HG03460 (cell line): Measurements from ENCODE around the gene THAP10.
"Not testable (repeated sequence)": the region's sequence is repeated elsewhere in the genome, so short reads cannot be mapped to it uniquely, and the experiment has no call there.

Source experiments
- ATAC-seq: cut with Tn5 transposase; IDR thresholded peaks from one replicate; pipeline ENCODE4 v1.9.1; 2021; ENCODE audit not compliant: unreplicated experiment

THAP10 gene

DNA sequence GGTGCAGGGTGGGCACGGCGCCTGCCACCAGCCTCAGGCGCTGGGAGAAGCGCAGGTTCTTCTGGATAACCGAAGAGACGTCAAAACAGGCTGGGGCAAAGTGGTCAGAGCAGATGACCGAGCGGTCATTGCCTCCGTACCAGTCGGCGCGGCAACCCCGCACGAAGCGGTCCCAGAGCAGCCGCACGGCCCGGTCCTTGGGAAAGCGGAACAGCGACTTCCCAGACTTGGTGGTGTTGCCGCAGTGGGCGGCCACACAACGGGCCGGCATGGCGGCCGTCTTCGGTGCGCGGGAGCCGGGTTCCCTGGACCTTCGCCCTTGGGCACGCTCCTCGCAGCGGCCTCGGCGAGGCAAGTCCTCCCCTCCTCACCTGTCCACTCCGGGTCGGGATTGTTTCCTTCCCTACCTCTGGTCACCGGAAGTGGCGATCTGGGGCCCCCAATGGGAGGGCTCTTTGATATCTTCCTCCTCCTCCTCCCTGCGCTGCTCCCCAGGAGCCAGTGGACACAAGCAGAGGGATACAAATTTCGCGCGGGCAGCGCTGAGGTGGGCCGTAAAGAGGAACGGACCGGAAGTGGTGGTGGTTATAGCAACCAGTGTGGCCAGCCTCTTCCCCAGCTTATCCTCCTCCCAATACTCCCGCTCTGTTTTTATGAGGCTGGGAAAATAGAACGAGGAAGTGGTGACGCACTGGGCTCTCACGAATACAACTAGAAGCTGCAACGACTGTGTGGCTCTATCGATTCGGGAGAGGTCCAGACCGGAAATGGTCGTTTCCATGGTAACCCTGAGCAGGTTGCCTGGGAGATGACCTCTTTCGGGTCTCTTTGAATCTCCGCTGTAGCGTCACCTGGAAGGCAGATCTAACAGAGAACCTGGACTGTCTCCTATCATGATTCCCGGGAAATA lies at the start of gene THAP10, which contains the start of gene LRRC49:
THAP10 (minus strand) TSS at position 432 of the 910 bp plus-strand sequence; CDS start at position 271, 161 bp downstream.
LRRC49 (plus strand) TSS at position 825 of the 910 bp plus-strand sequence; CDS start at position 894, 69 bp downstream.
- peak; percentile 78 for ATAC-seq

DNA sequence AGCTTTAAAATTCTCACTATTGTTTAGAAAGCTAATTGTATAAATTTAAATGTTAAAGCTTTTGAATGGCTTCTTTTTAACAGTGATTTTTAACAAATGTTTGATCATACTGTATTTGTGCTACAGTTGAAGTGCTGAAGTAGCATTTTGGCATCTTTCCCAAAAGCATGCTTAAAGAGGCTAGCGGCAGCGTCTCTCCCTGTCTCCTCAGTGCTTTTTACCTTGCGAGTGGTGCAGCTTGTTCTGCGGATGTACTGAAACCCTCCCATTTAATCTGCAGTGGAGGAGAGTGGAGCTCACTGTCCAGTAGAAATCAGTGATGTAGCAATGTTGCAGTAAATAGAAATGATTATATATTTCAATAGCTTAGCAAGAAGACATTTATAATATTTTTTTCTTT lies 44.1 kb upstream of the THAP10 start:
- no peak for ATAC-seq

DNA sequence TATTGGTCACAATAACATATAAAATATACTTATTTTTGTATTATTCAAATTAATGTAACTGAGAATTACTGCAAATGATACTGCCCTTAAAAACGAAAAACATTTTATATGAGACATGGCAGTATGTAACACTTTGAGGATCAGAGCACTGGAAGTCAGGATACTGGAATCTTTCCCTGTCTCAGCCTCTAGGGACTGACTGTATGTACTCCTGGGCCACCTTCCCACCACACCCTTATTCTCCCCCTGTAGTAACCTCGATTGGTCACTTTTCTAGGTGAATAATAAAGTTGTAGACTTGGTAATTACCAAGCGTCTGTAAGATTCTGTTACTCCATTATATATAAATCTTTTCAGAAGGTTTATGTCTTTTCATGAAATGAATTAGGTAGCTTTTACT lies 43.4 kb upstream of the THAP10 start:
- no peak for ATAC-seq

DNA sequence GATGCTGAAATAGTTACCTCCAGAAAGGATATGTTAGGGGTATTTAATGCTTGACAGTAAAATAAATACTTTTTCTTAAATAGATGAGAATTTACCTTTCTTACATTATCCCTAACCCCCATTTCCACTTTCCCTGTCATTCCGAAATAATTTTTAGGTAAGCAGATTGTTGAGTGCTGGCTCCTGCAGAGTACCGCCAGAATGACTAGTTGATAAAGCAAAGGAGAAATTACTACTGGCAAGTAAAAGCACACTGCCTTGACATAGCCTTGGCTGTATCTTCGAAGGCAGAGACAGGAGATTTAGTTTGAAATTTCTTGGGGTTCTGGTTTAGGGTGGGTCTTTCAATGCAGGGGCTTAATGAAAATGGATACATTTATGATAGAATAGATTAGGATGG lies 41.2 kb upstream of the THAP10 start:
- no peak for ATAC-seq

DNA sequence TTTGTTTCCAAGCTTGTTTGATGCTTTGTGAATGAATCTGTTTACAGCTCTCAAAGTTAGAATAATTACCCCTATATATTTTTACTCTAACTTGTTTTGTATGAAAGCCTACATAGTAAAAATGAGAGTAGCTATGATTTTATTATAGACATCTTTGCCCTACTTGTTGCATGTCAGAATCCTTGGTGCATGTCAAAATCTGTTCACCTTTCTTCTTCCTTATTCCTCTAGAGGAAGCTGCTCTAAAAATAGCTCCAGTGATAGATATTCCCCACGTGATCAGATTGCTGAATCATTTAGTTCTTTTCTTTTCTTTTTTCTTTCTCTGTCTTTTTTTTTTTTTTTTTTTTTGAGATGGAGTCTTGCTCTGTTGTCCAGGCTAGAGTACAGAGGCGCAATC lies 40.2 kb upstream of the THAP10 start:
- no peak for ATAC-seq

DNA sequence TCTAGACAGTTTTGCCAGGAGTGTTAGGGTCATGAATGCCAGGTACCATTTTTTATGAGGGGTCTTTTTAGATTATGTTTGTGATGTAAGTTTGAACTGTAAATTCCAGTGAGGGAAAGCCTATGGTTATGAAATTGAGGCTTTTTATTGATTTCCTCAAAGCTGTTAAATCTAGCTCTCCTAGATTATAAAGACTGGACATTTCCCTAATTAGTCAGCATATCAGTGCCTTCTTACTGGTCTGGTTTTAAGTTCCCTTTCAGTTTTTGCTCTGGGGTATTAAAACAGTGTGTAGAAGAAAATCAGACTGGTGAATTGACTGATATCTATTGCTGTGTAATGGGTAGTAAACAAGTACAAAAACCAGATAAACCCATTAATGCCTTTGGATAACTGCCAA lies 39.6 kb upstream of the THAP10 start:
- ATAC-seq: no peak

DNA sequence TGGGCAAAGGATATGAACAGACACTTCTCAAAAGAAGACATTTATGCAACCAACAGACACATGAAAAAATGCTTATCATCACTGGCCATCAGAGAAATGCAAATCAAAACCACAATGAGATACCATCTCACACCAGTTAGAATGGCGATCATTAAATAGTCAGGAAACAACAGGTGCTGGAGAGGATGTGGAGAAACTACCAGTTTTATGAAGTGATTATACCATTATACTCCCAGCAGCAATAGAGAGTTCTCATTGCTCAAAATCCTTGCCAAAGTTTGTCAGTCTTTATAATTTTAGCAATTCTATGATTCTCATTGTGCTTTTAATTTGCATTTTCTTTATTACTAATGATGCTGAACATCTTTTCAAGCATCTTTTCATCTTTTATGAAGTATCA lies 34.7 kb upstream of the THAP10 start:
- not testable (repeated sequence) for ATAC-seq

DNA sequence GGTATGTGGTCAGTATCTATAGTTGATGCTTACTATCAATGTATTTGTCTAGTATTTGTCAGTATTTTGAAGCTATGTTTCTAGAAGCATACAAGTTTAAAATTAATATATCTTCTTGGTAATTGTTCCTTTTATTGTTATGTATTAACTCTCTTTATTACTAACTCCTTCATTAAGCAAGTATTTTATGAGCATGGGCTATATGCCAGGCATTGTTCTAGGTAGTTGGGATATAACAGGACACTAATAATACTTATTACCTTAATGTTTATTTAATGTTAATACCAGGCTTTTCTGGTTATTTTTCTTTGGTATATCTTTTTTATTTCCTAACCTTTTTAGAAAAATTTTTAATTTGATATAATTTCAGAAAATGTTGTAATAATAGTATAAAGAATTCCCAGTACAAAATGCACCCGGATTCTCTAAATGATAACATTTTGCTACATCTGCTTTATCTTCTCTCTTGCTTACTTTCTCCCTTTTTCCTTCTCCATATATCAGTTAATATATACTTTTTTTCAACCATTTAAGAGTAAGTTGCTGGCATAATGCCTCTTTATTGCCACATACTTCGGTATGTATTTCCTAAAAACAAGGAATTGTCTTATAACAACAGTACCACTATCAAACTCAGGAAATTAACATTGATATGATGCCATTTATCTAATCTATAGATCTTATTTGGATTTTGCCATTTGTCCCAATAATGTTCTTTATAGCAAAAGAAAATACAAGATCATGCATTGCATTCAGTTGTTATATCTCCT lies 31.3 kb upstream of the THAP10 start:
- no peak for ATAC-seq

DNA sequence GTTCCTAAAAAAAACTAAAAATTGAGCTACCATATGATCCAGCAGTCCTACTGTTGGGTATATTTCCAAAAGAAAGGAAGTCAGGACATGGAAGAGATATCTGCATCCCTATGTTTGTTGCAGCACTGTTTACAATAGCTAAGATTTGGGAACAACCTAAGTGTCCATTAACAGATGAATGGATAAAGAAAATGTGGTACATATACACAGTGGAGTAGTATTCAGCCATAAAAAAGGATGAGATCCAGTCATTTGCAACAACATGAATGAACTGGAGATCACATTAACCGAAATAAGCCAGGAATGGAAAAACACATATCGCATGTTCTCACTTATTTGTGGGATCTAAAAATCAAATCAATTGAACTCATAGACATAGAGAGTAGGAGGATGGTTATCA lies 29.9 kb upstream of the THAP10 start:
- ATAC-seq: no peak

DNA sequence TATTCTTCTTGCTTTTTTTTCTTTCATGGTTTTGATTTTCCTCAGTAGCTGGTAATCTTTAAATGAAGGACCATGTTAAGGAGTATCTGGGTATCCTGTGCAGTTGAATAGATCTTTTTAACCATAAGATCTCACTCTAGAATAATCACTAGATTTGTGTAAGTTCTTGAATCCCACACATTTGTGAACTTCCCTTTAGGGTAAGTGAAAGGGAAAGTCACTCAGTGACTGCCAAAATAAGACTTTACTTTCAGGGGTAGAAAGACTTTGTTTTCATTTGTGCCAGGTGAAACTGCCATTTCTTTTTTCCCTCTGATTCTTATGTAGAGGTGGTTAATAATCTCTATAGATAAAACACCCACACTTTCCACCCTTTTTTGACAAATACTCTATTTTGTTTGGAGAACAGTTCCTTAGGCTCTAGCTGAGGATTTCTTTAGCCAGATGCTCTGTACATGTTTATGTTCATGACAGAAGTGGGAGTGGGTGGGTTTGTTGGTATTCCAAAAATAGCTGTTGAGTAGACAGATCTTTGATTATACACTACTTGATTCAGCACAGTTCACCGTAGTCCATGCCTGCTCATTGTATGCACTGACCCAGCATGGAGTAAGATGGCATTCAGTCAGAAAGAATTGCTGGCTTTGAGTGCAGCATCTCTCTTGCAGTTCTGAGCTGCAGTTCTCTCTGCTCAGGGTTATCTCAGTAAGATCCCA lies 28.9 kb upstream of the THAP10 start:
- ATAC-seq: no peak

DNA sequence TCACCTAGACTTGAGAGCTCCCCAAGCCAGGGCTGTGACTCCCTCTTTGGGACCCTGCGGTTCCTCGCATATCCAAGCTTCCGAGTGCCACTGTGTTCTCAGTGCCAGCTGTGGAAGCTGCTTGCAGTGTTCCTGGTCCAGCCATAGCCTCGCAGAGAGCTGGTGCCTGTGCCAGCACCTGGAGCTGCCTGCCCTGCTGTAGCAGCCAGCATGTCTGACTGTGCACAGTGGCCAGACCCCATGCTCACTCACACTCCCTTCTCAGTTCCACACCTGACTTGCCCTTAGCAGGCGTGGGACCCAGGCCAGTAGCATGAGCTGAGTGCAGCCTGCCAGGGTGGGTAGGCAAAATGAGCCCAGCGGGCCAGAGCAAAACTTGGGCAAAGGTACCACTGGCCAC lies 25.7 kb upstream of the THAP10 start:
- ATAC-seq: no peak

DNA sequence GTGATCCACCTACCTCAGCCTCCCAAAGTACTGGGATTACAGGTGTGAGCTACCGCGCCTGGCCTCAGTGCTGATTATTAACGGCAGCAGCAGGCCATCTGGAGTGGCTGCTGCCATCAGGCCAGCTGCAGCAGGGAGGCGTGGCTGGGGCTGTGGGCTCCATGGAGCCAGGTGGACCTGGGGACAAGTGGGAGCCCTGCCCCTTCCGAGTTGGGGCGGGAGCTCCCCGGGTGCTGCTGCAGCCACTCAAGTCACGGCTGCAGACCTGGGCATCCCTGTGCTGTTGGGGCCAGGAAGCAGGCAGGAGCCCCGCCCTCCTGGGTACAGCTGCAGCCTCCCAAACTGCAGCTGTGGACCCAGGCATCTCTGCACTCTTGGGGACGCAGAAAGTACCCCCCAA lies 24.3 kb upstream of the THAP10 start:
- ATAC-seq: no peak

DNA sequence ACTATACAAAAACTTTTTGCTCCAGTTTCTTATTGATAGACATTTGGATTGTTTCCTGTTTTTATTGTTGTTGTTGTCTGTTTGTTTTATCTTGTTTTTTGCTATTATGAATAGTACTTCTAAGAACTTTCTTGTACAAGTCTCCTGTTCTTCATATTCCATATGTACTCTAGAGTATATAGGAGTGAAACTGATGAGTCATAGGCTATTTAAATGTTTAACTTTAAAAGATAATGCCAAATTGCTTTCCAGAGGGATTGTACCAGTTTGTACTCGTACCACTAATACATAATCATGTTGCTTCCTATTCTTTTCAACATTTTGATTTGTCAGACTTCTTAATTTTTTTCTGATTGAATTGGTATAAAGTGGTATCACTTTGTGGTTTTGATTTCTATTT lies 20.0 kb upstream of the THAP10 start:
- ATAC-seq: no peak

DNA sequence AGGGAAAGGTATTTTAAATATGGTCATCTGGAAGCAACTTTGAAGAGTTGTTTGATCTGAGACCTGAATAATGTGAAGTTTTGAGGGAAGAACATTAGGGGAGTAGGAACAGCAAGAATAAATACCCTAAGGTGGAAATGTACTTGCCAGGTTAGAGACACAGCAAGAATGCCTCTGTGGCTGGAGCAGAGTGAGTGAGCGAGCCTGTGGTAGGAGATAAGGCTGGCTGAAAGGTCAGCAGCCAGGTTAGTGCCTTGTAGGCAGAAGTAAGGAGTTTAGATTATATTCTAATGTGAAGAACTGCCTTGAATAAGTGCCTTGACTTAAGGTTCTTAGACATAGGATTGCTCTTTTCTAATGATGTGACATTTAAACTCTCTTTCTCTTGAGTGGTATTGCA lies 18.7 kb upstream of the THAP10 start:
- ATAC-seq: no peak

DNA sequence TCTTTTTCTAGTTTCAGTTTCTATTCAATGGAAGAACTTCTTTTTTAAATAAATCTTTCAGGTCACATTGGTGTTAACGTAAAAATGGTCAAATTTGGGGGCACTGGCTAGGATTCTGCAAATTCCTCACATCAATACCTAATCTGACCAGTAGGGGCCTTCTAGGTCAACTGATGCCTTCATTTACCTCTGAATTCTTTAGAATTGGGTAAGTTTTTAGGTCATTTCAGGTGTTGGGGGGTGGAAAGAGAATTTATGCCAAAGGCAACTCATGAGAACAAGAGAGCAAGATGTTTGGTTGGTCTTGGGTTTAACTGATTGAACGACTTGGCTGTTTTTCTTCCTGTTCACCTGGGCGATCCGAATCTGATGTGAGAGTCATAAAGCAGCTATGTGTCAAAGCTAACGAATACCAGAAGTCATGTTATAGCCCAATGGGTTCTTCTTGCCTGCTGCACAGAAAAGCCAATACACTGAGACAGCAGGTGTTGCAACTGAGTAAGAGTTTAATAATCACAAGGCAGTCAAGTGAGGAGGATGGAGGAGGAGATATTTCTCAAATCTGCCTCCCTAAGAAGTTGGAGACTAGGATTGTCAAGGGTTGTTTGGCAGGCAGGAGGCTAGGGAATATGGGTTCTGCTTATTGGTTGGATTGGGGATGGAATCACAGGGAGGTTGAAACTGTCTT lies 15.7 kb upstream of the THAP10 start:
- no peak for ATAC-seq

DNA sequence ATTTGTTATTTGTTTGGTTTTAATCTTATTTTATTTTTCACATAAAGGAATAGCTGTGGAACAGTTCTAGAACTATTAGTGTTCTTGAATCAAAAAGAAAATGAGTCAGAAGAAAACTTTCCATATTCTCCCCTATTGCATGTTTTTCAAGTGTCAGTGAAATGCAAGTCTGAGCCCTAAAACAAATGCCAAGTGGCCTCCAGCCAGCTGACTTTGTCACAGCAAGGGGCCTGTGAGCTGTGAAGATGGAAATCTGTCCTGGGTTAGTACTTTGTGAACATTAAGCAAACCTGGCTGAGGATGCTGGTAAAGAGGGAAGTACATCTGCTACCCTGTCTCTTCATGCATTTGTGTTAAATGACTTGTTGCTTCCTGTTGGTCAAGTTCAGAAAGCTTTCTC lies 14.6 kb upstream of the THAP10 start:
- ATAC-seq: no peak

DNA sequence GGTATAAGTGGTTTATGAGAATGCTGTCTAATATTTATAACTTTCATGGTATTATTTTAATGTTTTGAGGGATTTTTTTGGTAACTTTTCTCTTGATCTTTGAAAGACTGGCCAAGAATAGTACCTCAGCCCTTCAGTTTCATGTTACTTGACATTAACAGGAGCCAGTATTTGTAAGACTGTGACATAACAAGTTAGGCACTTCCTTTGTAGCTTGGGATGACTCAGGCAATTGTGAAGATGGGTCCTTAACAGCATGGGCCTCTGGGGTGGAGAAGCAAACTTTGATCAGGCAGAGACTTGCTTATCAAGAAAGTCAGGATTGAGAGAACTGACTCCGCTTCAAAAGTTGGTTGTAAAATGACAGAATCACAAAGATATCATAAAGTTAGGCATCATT lies 9.9 kb upstream of the THAP10 start:
- ATAC-seq: no peak

DNA sequence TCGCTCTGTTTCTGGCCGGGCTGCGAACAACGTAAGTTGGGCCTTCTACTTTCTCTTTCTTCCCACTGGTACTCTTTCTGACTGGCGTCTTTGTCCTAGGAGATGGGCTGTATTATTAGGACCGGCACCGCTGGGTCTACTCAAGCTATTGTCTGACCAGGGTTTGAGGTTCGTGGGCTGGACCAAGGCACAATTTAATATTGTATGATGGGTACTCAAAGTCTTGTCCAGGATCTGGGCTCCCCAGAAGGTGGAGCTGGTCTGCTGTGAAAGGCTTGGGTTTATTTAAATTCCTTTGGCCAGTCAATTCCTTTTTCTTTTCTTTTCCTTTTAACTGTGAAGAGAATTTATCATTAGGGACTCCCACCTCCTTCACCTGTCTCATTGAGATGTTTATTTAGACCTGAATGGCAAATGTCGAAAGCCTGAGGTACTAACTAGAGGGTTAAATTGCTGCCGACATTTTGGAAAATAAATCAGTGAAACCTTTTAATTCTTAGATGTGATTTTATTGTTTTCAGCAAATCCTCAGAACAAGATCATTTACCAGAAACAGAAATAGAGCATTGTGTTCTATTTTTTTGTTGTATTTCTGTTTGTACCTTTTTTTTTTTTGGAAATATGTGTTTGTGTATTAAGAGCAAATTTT lies 803 bp upstream of the THAP10 start:
- peak; percentile 15 for ATAC-seq

DNA sequence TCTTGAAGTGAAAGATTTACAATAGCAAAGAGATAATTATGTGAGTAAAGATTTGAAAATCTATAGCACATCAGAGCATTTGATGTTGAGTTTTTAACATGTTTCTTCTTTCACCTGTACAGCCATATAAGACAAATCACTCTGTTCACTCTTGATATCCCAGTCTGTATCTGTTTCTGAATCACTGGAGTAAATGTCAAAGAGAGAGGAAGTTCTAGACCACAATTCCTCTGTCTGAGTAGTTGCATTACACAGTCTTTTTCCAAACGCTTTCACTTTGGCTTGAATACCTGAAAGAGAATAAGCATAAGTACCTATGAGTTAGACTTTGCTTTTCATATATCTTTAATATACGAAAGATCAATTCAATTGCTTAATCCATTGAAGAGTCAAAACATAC lies 9.9 kb downstream of the THAP10 start:
- ATAC-seq: no peak

DNA sequence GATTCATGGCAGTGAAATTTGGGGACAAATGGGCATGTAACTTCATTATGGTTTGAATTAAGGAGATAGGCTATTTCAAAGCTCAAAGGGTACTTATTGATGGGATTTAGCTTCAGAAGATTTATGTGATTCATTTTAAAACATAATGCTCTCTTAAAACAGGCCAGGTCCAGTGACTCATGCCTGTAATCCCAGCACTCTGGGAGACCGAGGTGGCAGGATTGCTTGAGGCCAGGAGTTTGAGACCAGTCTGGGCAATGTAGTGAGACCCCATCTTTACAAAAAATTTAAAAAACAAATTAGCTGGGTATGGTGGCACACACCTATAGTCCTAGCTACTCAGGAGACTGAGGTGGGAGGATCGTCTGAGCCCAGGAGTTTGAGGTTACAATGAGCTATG lies 11.5 kb downstream of the THAP10 start:
- ATAC-seq: no peak
